Renal cortex interstitium (tissue), 11 donors: ENCODE data around the gene CACNG7. TPM values are rescaled to one million over a fixed set of nuclear protein-coding genes. Genes with fewer than 3 reads are reported as not detected.

Experiments used
- DNase-seq, 11 donors: peaks; one replicate each; pipeline ENCODE4 v3.0.0-alpha.2; 2013; ENCODE audit warnings: low read depth in 9 of 11, low spot score in 4 of 11; ENCODE audit errors: extremely low read depth in 1 of 11
- polyA plus RNA-seq, 3 donors: library from polyadenylated mRNA; unstranded; fragments of 120-200 nt; gene quantifications; one replicate each; pipeline ENCODE4 v1.2.1, GENCODE V29; 2013; ENCODE audit not compliant: insufficient read length in 3 of 3

Gene CACNG7
- polyA plus RNA-seq, 3 donors = 0.23 to 1.0 (median 0.45) TPM

DNA sequence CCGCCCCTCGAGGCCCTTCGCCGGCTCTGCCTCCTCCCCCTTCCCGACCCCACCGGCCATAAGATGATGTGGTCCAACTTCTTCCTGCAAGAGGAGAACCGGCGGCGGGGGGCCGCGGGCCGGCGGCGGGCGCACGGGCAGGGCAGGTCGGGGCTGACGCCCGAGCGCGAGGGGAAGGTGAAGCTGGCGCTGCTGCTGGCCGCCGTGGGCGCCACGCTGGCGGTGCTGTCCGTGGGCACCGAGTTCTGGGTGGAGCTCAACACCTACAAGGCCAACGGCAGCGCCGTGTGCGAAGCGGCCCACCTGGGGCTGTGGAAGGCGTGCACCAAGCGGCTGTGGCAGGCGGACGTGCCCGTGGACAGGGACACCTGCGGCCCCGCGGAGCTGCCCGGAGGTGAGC is 83.7 kb downstream of the CACNG7 start:
- DNase-seq = no peak

DNA sequence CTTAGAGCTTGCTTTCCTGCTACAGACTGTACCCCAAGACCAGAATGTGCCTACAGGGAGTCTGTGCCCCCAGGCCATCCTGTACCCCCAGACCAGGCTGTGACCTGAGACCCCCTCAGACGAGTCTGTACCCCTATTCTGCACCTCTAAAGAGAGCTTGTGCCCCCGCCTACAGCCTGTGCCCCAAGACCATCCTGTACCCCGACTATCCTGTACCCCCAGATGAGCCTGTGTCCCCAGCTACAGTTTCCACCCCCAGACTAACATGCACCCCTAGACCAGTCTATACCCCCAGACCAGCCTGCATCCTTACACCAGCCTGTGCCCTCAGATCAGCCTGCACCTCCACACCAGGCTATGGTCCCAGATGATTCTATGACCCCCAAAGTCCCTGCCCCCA is 84.4 kb downstream of the CACNG7 start:
- no peak for DNase-seq

Other genes with a start within 250 kb of the CACNG7 start
- under 1 TPM; 0.16 to 0.29 (median 0.24) TPM for gene NLRP12, start 85.0 kb upstream of the CACNG7 start, polyA plus RNA-seq
- 10 to 100 TPM; 68.1 to 75.4 (median 74.2) TPM for gene MYADM, start 41.4 kb upstream of the CACNG7 start, polyA plus RNA-seq
- gene PRKCG, start 27.1 kb upstream of the CACNG7 start, polyA plus RNA-seq = under 1 TPM; 0.23 to 0.80 (median 0.43) TPM
- gene CACNG8, start 53.7 kb downstream of the CACNG7 start, polyA plus RNA-seq = under 1 TPM; 0.20 to 0.51 (median 0.23) TPM
- gene CACNG6, start 82.4 kb downstream of the CACNG7 start, polyA plus RNA-seq = under 1 TPM; 0.73 to 1.00 (median 0.85) TPM
- under 1 TPM in 1 of 3 donors, not detected in 2; 0.27 TPM for gene VSTM1, start 154.6 kb downstream of the CACNG7 start, polyA plus RNA-seq
- gene TARM1, start 172.1 kb downstream of the CACNG7 start, polyA plus RNA-seq = under 1 TPM in 2 of 3 donors, not detected in 1; 0.17 to 0.20 TPM
- under 1 TPM; 0.11 to 0.42 (median 0.27) TPM for gene OSCAR, start 191.5 kb downstream of the CACNG7 start, polyA plus RNA-seq
- gene NDUFA3, start 193.6 kb downstream of the CACNG7 start, polyA plus RNA-seq = 100 to 1,000 TPM in 2 of 3 donors, 10 to 100 TPM in 1; 84.6 to 151 (median 147) TPM
- gene TFPT, start 206.4 kb downstream of the CACNG7 start, polyA plus RNA-seq = 10 to 100 TPM; 12.0 to 19.3 (median 18.8) TPM
- gene PRPF31, start 206.5 kb downstream of the CACNG7 start, polyA plus RNA-seq = 10 to 100 TPM; 68.0 to 82.8 (median 73.0) TPM
- 10 to 100 TPM; 66.6 to 75.4 (median 75.4) TPM for gene CNOT3, start 228.5 kb downstream of the CACNG7 start, polyA plus RNA-seq